NCI-H1694 treated with DMSO at 0.1 percent for 48 hours (cell line): Measurements from ENCODE around the gene KIAA0319L.
"Not testable (repeated sequence)": the region's sequence is repeated elsewhere in the genome, so short reads cannot be mapped to it uniquely, and the experiment has no call there.

Experiments
- DNase-seq: peaks from one replicate; lab custom pipeline; 2025; lab: John Stamatoyannopoulos, UW

KIAA0319L gene

GRCh38 chr1:35581621-35582020 lies 24.4 kb upstream of the KIAA0319L start:
- not testable (repeated sequence) for DNase-seq

GRCh38 chr1:35580949-35581388 lies 23.8 kb upstream of the KIAA0319L start:
- no peak for DNase-seq

- no peak for DNase-seq
Measured at GRCh38 chr1:35577071-35577998, 20.1 kb upstream of the KIAA0319L start.

- DNase-seq = not testable (repeated sequence)
Measured at GRCh38 chr1:35576766-35577070, 19.5 kb upstream of the KIAA0319L start.

- DNase-seq = no peak
Measured at GRCh38 chr1:35576061-35576765, 19.0 kb upstream of the KIAA0319L start.

GRCh38 chr1:35575416-35575958 lies 18.3 kb upstream of the KIAA0319L start:
- DNase-seq = no peak

GRCh38 chr1:35574655-35575415 lies 17.6 kb upstream of the KIAA0319L start:
- DNase-seq = no peak

GRCh38 chr1:35574125-35574654 lies 17.0 kb upstream of the KIAA0319L start:
- no peak for DNase-seq

- DNase-seq = peak; percentile 8
Measured at GRCh38 chr1:35573198-35574124, 16.3 kb upstream of the KIAA0319L start, which contains the start of gene TFAP2E. TFAP2E (plus strand) TSS chr1:35573314; CDS start chr1:35573578, 264 bp downstream.

GRCh38 chr1:35572296-35572695 lies 15.1 kb upstream of the KIAA0319L start:
- no peak for DNase-seq

GRCh38 chr1:35571263-35571662 lies 14.1 kb upstream of the KIAA0319L start:
- DNase-seq = no peak

- DNase-seq = no peak
Measured at GRCh38 chr1:35570589-35571137, 13.5 kb upstream of the KIAA0319L start.

- DNase-seq = no peak
Measured at GRCh38 chr1:35569936-35570335, 12.7 kb upstream of the KIAA0319L start.

- peak; percentile 57 for DNase-seq
Measured at GRCh38 chr1:35568975-35569395, 11.8 kb upstream of the KIAA0319L start.

GRCh38 chr1:35567947-35568558 lies 10.8 kb upstream of the KIAA0319L start:
- no peak for DNase-seq

GRCh38 chr1:35565742-35566133 lies 8.5 kb upstream of the KIAA0319L start:
- DNase-seq = no peak

- DNase-seq = no peak
Measured at GRCh38 chr1:35564884-35565741, 7.9 kb upstream of the KIAA0319L start.

GRCh38 chr1:35564037-35564883 lies 7.1 kb upstream of the KIAA0319L start:
- peak; percentile 47 for DNase-seq
